Uterus (tissue), 4 donors: Measurements from ENCODE around the gene NOL4L. TPM values are rescaled to one million over a fixed set of nuclear protein-coding genes. Genes with fewer than 3 reads are reported as not detected.

Source experiments
- DNase-seq, 2 donors: peaks; one replicate each; pipeline ENCODE4 v3.0.0-alpha.2; 2019 to 2020
- H3K27ac ChIP-seq, 2 donors: fragments of 200-600 bp; sonication (generic); 1 replicate in 1 of 2; 2 replicates in 1 of 2; pipeline ENCODE4 v1.5.1; 2016 to 2018
- H3K27me3 ChIP-seq, 2 donors: fragments of 200-600 bp; sonication (generic); one replicate each; pipeline ENCODE4 v1.5.1; 2018 to 2019; ENCODE audit warnings: control low read depth in 1 of 2
- H3K36me3 ChIP-seq, 2 donors: fragments of 200-600 bp; sonication (generic); one replicate each; pipeline ENCODE4 v1.5.1; 2019; ENCODE audit warnings: control low read depth in 1 of 2
- H3K4me1 ChIP-seq, 2 donors: fragments of 200-600 bp; sonication (generic); one replicate each; pipeline ENCODE4 v1.5.1; 2018 to 2019; ENCODE audit warnings: control low read depth in 1 of 2
- H3K4me3 ChIP-seq, 2 donors: fragments of 200-600 bp; sonication (generic); 1 replicate in 1 of 2; 2 replicates in 1 of 2; pipeline ENCODE4 v1.5.1; 2018 to 2019; ENCODE audit warnings: mild to moderate bottlenecking in 1 of 2
- H3K9me3 ChIP-seq, 2 donors: fragments of 200-600 bp; sonication (generic); one replicate each; pipeline ENCODE4 v1.5.1; 2019; ENCODE audit warnings: control low read depth in 1 of 2
- POLR2A ChIP-seq, 2 donors: fragments of 450-650 bp; IDR thresholded peaks; one replicate each; pipeline ENCODE4 v1.6.1; 2016; ENCODE audit warnings: antibody characterized with exemption in 2 of 2, mild to moderate bottlenecking in 1 of 2, moderate library complexity in 1 of 2
- intact Hi-C: fragments of 100-400 bp; cut with DNase I; formaldehyde crosslinking; loops from one replicate; pipeline ENCODE4 v1.15.1; 2023; ENCODE audit warnings: low total_unique reads
- total RNA-seq, 4 donors: library from RNA; depleted of rRNA in 3 of 4; stranded (reverse); fragments of >200 nt in 3 of 4; gene quantifications; one replicate each; pipeline versions ENCODE4 v1.1.0 to v1.2.4, GENCODE V29; 2014 to 2023
- TF ChIP-seq, protein P1 (sequence below), 4 experiments: fragments of 200-600 bp in 2 of 4; fragments of 450-650 bp in 2 of 4; sonication (generic) in 2 of 4; IDR thresholded peaks; one replicate each; pipeline ENCODE4 v1.5.1; 2016 to 2019; ENCODE audit warnings: antibody characterized with exemption in 4 of 4, mild to moderate bottlenecking in 2 of 4, moderate library complexity in 1 of 4
- donor health status: DM: yes; HTN: yes; CAD: no.

The NOL4L gene
- total RNA-seq, 4 donors from 2014 or later: 6.2 to 31.1 (median 9.6) TPM

DNA sequence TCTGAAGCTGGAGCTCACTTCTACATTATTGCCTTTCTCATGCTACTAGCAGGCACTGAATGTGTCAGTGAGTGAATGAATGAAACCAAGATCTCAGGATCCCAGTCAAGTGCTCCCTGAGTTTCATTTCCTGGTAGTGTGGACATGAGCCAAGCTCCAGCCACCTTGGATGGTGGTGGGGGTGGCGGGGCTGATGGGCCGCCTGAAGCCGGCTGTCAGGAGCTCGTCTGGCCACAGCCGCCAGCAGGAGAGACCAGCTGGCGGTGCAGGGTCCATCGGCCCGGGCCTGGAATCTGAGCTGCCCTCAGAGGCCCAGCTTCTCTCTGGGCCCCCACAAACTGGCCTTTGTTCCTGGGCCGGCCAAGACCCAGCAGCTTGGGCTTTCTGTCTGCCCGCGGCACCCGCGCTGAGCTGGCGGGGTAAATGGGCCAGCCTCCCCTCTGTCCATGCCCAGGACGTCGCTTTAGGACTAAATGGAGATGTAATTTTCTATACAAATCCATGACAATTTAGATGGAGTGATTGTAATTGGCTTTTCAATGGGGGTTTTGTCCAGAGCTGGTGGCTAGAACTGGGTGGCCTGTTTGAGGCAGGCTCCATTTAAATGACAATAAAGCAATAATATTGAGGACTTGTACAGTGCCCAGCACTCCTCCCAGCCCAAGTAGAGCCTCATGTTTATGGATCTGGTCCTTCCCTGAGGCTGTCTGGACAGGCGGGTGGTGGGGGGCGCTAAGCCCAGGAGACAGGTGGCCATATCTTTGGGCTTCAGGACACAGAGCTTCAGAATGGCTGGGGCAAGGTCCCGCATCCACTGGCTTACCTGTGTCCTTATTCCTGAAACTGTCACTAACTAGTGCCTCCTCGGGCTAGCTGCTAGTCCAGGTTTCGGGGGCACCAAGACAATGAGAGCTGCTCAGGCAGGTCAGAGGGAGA is 43.5 kb downstream of the NOL4L start:
- Histone ChIP-seq H3K36me3 (no peaks in the 10 kb centered on the region), H3K9me3 (no peaks in the 10 kb centered on the region), H3K4me3 (no peak overlapping the region), H3K4me1 (peaks cover 0 to 20% of the 10 kb centered on the region in 2 donors), H3K27ac (no peak overlapping the region), H3K27me3 (no peaks in the 10 kb centered on the region)
- no peak for TF ChIP-seq POLR2A (IDR thresholded peaks at IDR 0.05)
- TF ChIP-seq, protein P1, sequence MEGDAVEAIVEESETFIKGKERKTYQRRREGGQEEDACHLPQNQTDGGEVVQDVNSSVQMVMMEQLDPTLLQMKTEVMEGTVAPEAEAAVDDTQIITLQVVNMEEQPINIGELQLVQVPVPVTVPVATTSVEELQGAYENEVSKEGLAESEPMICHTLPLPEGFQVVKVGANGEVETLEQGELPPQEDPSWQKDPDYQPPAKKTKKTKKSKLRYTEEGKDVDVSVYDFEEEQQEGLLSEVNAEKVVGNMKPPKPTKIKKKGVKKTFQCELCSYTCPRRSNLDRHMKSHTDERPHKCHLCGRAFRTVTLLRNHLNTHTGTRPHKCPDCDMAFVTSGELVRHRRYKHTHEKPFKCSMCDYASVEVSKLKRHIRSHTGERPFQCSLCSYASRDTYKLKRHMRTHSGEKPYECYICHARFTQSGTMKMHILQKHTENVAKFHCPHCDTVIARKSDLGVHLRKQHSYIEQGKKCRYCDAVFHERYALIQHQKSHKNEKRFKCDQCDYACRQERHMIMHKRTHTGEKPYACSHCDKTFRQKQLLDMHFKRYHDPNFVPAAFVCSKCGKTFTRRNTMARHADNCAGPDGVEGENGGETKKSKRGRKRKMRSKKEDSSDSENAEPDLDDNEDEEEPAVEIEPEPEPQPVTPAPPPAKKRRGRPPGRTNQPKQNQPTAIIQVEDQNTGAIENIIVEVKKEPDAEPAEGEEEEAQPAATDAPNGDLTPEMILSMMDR (IDR thresholded peaks at IDR 0.05): no peak
- intact Hi-C loops: no loop called here
- no peak for DNase-seq

- no peak for TF ChIP-seq POLR2A (IDR thresholded peaks at IDR 0.05)
- TF ChIP-seq, protein P1 (IDR thresholded peaks at IDR 0.05): no peak
- Histone ChIP-seq H3K36me3 (no peaks in the 10 kb centered on the region), H3K27ac (no peak overlapping the region), H3K4me3 (no peak overlapping the region), H3K9me3 (no peaks in the 10 kb centered on the region), H3K27me3 (no peaks in the 10 kb centered on the region), H3K4me1 (peaks cover 0 to 20% of the 10 kb centered on the region in 2 donors)
- no peak for DNase-seq
- intact Hi-C loops: no loop called here
These were observed 45.1 kb downstream of the NOL4L start for GRCh38 chr20:32539817-32540675.

- intact Hi-C loops: no loop called here
- DNase-seq: no peak
These were observed 45.9 kb downstream of the NOL4L start for GRCh38 chr20:32539026-32539816.

DNA sequence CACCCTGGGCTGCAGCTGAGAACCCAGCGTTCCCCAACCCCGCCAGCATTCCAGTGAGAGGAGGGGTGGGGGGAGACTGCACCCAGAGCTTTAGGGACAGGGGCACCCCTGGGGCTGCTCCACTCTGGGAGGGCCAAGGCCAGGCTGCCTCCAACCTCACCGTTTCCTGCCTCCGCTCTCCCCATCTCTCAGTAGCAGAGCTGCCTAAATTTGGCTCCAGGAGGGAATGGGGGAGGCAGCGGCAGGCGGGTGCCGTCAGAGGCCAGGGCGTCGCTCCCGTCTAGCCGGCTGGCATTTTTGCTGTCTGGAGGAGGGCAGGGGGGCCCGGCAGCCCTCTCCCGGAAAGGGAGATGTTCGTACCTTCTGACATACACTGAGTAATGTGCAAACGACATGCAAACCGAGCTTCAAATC is 46.6 kb downstream of the NOL4L start:
- H3K9me3 ChIP-seq: no peaks in the 10 kb centered on the region
- DNase-seq: no peak
- H3K27me3 ChIP-seq: no peaks in the 10 kb centered on the region
- H3K36me3 ChIP-seq: no peaks in the 10 kb centered on the region
- H3K27ac ChIP-seq: no peak overlapping the region
- peaks cover 0 to 20% of the 10 kb centered on the region in 2 donors for H3K4me1 ChIP-seq
- no peak overlapping the region for H3K4me3 ChIP-seq
- intact Hi-C loops: no loop called here
- TF ChIP-seq, protein P1 (IDR thresholded peaks at IDR 0.05): no peak
- TF ChIP-seq POLR2A (IDR thresholded peaks at IDR 0.05): no peak

More at GRCh38 chr20:32539026-32539816, 45.9 kb downstream of the NOL4L start:
- peaks cover 0 to 20% of the 10 kb centered on the region in 2 donors for H3K4me1 ChIP-seq
- TF ChIP-seq POLR2A (IDR thresholded peaks at IDR 0.05): no peak
- TF ChIP-seq, protein P1 (IDR thresholded peaks at IDR 0.05): no peak
- H3K27ac ChIP-seq: no peak overlapping the region
- H3K4me3 ChIP-seq: no peak overlapping the region
- no peaks in the 10 kb centered on the region for H3K36me3 ChIP-seq
- no peaks in the 10 kb centered on the region for H3K27me3 ChIP-seq
- H3K9me3 ChIP-seq: no peaks in the 10 kb centered on the region
